ENCODE results near the gene RMND5B. TPM values are rescaled to one million over a fixed set of nuclear protein-coding genes. Genes with fewer than 3 reads are reported as not detected.

Gene RMND5B
- total RNA-seq, 1 experiment from 2014 or later: 54.2 TPM

- Histone ChIP-seq H3K36me3 (no peaks in the 10 kb centered on the region), H3K9me3 (no peaks in the 10 kb centered on the region), H3K27me3 (peaks cover 4% of the 10 kb centered on the region; the same call in 1 of the 2 replicates), H3K4me3 (no peak overlapping the region)
- no peak for DNase-seq
These were observed 69.0 kb downstream of the RMND5B start for GRCh38 chr5:178199581-178200434.

Other genes with a start within 250 kb of the RMND5B start
- not detected in 2 replicates for gene PROP1, start 134.8 kb upstream of the RMND5B start, total RNA-seq (2014; rRNA removed; shearing (Covaris generic); ENCODE audit: low replicate concordance)
- 1.0 and 2.3 TPM in 2 replicates for gene N4BP3, start 17.5 kb upstream of the RMND5B start, total RNA-seq (2014; rRNA removed; shearing (Covaris generic); ENCODE audit: low replicate concordance)
- 441 and 476 TPM in 2 replicates for gene NHP2, start 22.9 kb downstream of the RMND5B start, total RNA-seq (2014; rRNA removed; shearing (Covaris generic); ENCODE audit: low replicate concordance)
- gene GMCL2, start 56.4 kb downstream of the RMND5B start, total RNA-seq (2014; rRNA removed; shearing (Covaris generic); ENCODE audit: low replicate concordance): not detected in 2 replicates
- 250 and 316 TPM in 2 replicates for gene HNRNPAB, start 73.5 kb downstream of the RMND5B start, total RNA-seq (2014; rRNA removed; shearing (Covaris generic); ENCODE audit: low replicate concordance)
- 37.7 and 50.9 TPM in 2 replicates for gene PHYKPL, start 101.8 kb downstream of the RMND5B start, total RNA-seq (2014; rRNA removed; shearing (Covaris generic); ENCODE audit: low replicate concordance)

Data from MG63 (cell line).